Measurements from ENCODE around the gene TTYH3. TPM values are rescaled to one million over a fixed set of nuclear protein-coding genes. Genes with fewer than 3 reads are reported as not detected.
A peak's percentile ranks its signal among the peaks of the same experiment; 100 is the strongest.
"Not testable (repeated sequence)": the region's sequence is repeated elsewhere in the genome, so short reads cannot be mapped to it uniquely, and the experiment has no call there.

Gene TTYH3
- total RNA-seq, 1 donor from 2014 or later: 29.3 TPM

DNA sequence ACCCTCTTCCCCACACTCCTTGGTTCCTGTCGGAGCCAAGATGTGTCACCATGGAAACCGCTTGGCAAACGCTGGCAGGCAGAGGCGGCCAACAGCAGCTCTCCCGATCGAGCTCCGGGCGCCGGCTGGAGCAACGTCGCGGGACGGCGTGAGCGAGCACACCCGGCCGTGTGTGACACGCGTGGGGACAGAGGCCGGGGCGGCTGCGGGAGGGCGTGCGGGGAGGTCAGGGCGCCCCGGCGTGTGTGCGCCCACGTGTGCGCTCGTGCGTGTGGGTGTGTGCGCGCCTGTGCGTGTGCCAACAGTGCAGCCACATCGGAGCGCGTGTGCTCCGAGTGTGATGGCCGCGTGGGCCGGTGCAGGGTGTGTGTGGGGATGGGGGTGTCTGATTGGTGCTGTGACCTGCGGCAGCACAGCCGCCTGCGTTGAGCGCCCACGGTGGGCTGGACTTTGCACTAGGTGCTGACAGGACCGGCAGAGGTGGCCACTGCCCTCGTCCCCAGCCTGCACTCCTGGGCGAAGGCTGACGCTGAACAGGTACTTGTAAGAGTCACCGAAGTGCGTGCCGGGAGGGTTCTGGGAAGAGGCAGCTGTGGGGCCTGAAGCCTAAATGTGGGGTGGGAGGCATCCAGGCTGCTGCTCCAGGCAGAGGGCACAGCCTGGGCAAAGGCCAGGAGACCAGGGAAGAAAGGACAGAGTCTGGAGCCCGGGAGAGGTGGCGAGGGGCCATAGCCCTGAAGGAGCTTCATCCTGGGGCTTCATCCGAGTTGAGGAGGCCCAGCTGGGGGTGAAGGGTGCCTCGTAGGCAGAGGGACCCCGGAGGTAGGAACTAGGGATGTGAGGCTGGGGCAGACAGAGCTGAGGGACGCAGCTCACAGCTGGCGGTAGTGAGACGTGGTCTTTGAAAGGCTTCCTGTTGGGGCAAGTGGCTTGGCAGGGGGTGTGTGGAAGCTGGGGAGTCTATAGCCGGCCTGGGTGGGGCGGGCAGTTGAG, 47.6 kb downstream of the TTYH3 start:
- DNase-seq (ENCODE audit: low spot score in 2 of 2); FAIRE-seq: not testable (repeated sequence)

DNA sequence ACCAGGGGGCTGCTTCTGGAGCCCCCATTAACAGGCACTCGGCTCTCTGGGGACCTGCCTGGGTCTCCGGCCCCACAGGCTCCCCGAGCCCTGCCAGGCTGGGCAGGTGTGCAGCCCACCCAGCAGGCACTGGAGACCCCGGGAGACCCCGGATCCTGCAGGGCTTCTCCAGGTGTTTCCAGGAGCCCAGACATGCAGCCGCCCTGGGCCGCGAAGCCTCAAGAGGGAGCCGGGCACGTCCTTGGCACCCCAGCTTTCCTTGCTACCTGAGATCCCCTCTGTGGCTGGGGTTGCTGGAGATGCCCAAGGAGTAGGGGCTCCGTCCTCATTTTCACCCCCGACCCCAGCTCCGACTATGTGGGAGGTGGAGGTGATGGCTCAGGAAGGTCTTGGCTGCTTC, 48.5 kb downstream of the TTYH3 start:
- no peak for FAIRE-seq

GRCh38 chr7:2680792-2681490, 49.2 kb downstream of the TTYH3 start:
- DNase-seq (ENCODE audit: low spot score in 2 of 2) (peak; percentile 85 to 91), FAIRE-seq (no peak)

More for the DNA sequence above, 48.5 kb downstream of the TTYH3 start:
- no peak for DNase-seq (ENCODE audit: low spot score in 2 of 2)

- DNase-seq (ENCODE audit: low spot score in 2 of 2) (peak; percentile 89 to 93), FAIRE-seq (no peak)
Observed at GRCh38 chr7:2681929-2682799, 50.4 kb downstream of the TTYH3 start.

DNA sequence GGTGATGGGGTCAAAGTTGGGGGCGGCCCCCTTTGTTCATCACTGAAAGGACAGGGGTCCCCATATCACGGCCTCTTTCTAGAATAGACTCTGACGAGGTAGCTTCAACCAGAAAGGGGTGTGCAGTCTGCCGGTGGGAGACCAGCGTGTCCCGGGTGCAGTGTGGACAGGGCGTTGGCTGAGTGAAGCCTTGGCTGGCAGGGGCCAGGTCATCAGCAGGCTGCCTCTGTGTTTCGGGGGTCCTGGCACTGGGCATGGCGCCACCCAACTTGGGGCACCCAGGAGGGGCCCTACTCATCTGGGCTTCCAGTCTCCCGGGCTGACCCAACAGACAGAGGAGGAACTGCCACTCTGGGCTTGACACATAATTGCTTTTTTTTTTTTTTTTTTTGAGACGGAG, 52.7 kb downstream of the TTYH3 start:
- no peak for DNase-seq (ENCODE audit: low spot score in 2 of 2)
- FAIRE-seq: no peak

GRCh38 chr7:2686101-2686500, 54.3 kb downstream of the TTYH3 start:
- FAIRE-seq: no peak

GRCh38 chr7:2687338-2687869, 55.6 kb downstream of the TTYH3 start:
- FAIRE-seq (no peak), DNase-seq (ENCODE audit: low spot score in 2 of 2) (no peak)

More at GRCh38 chr7:2686101-2686500, 54.3 kb downstream of the TTYH3 start:
- DNase-seq (ENCODE audit: low spot score in 2 of 2): no peak

- no peak for FAIRE-seq
- DNase-seq (ENCODE audit: low spot score in 2 of 2): no peak
Observed at GRCh38 chr7:2687881-2688318, 56.1 kb downstream of the TTYH3 start, which contains the start of gene AMZ1. Gene AMZ1, plus strand, starts transcription at chr7:2688202. Its CDS starts 12,250 bp downstream, at chr7:2700452.

DNA sequence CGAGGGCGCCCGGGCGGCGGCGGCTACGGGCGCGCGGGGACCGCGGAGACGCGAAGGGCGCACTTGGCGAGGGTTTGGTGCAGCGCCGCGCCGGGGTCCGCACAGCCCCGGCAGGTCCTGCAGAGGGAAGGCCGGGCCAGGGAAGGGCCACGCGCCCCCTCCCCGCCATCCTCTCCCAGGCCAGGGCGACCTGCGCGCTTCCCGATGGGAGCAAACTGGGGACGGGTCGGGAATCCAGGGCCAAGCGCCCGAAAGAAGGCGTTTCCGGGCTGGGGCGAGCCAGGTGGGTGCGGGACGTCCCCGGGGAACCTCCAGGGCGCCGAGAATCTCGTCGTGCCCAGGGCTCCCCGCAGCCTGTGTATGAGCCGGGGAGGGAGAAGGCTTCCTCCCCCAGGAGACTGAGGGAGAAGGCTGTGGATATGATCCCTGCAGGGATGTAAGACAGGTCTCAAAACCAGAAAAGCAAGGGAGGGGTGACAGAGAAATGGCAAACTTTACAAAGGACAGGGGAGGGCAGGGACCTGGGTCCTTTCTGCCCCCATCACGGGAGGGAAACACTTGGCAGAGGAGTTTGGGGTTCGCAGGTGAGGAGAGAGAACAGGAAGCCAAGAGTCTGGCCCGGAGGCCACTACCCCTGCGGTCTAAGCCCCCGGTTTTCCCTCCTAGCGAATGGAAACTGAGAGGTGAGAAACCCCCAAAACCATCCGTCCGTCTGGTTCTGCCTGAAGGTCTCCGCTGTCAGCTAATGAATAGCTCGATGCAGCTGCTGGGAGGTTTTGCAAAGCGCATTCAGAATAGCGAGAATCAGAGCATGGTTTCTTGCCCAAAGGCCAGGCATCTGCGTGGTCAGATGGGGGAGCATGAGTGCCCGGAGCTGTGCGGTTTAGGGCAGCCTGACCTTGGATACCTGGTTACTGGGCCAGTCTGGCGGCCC, 56.9 kb downstream of the TTYH3 start:
- FAIRE-seq: no peak
- DNase-seq (ENCODE audit: low spot score in 2 of 2): peak in 1 of 2 donors; percentile 55

- FAIRE-seq (no peak), DNase-seq (ENCODE audit: low spot score in 2 of 2) (no peak)
Observed at GRCh38 chr7:2689343-2689847, 57.6 kb downstream of the TTYH3 start.

DNA sequence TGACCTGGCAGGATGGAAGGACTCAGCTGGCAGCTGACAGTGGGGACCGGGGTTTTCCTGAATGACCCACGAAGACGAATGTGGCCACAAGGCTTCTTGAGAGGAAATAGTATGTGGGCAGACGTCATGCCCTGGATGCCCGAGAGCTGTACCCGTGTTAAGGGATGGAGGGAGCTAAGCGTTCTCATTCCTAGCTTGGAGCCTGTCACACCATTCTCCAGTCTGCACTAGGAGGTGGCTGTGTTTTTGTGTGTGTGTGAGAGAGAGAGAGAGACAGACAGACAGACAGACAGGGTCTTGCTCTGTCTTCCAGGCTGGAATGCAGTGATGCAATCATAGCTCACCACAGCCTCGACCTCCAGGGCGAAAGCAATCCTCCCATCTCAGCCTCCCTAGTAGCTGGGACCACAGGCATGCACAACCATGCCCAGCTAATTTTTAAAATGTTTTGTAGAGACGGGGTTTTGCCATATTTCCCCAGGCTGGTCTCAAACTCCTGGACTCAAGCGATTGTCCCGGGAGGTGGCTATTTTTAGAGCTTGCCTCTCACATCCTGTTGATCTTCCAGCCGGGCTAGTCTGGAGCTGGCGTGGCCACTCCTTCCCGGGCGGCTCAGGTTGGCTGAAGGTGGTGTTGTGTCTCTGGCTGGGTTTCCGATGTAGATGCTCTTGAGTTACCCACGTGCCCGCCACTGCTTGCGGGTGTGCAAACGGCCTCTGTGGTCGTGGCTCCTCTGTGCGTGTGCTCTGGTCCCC, 58.3 kb downstream of the TTYH3 start:
- FAIRE-seq (no peak), DNase-seq (ENCODE audit: low spot score in 2 of 2) (no peak)

DNA sequence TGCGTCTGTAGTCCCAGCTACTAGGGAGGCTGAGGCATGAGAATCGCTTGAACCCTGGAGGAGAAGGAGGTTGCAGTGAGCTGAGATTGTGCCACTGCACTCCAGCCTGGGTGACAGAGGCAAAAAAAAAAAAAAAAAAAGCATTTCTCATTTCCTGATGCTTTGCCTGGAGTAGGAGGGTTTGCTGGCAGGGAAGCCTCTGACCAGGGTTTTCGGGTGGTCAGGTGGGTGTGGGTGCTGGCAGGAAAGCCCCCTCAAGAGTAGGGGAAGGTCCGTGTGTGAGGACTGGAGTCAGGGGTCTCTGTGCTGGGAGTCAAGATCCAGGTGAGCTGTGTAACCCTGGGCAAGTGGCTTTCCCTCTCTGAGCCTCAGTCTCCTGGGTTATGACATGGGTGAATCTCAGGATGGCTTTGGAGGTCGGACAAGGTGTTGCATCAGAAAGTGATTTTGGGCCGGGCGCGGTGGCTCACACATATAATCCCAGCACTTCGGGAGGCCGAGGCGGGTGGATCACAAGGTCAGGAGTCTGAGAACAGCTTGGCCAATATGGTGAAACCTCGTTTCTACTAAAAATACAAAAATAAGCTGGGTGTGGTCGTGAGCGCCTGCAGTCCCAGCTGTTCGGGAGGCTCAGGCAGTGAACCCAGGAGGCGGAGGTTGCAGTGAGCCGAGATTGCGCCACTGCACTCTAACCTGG, 59.4 kb downstream of the TTYH3 start:
- no peak for DNase-seq (ENCODE audit: low spot score in 2 of 2)
- no peak for FAIRE-seq

GRCh38 chr7:2691932-2692439, 60.2 kb downstream of the TTYH3 start:
- not testable (repeated sequence) for FAIRE-seq; DNase-seq (ENCODE audit: low spot score in 2 of 2)

DNA sequence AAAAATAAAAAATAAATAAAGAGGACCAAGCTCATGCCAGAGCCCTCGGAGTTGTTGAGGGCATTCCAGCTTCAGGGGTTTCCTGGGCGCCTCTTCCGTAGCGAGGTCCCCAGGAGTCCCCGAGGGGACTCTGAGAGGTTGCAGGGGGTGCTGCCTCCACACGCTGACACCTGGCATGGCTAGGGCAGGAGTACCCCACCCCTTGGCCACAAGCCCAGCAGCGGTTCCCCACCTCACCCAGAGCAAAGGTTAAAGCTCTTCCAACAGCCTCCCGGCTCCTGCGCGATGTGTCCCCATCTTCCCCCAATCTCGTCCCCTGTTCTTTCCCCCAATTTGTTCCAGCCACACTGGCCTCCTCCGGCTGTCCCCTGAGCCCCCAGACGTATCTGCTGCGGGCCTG, 60.8 kb downstream of the TTYH3 start:
- no peak for FAIRE-seq
- DNase-seq (ENCODE audit: low spot score in 2 of 2): no peak

DNA sequence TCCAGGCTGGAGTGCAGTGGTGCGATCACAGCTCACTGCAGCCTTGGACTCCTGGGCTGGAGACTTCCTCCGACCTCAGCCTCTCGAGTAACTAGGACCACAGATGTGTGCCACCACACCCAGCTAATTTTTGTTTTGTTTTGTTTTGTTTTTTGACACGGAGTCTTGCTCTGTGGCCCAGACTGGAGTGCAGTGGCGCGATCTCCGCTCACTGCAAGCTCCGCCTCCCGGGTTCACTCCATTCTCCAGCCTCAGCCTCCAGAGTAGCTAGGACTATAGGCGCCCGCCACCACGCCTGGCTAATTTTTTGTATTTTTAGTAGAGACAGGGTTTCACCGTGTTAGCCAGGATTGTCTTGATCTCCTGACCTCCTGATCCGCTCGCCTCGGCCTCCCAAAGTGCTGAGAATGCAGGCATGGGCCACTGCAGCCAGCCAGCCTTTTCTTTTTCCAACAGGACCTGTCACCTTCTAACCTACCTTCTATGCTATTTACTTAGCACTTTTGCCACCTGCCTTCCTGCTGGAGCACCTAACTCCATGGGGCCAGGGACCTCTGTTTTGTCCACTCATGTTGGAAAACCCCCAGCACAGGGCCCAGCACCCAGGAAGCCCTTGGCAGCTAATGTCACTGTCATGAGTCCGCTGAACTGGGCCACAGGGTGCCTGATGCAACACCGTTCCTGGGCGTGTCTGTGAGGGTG, 61.8 kb downstream of the TTYH3 start:
- DNase-seq (ENCODE audit: low spot score in 2 of 2); FAIRE-seq: not testable (repeated sequence)

DNA sequence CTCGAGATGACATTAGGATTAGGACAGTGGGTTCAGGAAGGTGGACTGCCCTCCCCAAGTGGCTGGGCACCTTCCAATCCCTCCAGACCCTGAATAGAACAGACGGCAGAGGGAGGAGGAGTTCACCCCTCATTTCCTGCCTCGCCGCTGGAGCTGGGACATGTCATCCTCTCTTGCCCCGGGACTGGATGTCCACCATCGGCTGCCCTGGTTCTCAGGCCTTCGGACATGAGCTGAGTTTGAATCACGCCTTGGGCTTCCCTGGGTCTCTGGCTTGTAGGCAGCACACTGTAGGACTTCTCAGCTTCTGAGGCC, 62.3 kb downstream of the TTYH3 start:
- FAIRE-seq: not testable (repeated sequence)

More for the DNA sequence above, 62.3 kb downstream of the TTYH3 start:
- not testable (repeated sequence) for DNase-seq (ENCODE audit: low spot score in 2 of 2)
